Tongue (tissue), 2 donors: ENCODE results near the gene ACAA1. TPM values are rescaled to one million over a fixed set of nuclear protein-coding genes. Genes with fewer than 3 reads are reported as not detected.

Experiments used
- small RNA-seq: library from RNA; depleted of rRNA; stranded (forward); fragments of <200 nt; gene quantifications from one replicate; pipeline ENCODE3, GENCODE V24; 2014; ENCODE audit warnings: low replicate concordance
- total RNA-seq: library from RNA; depleted of rRNA; stranded (reverse); fragments of >200 nt; gene quantifications from one replicate; pipeline ENCODE4 v1.2.3, GENCODE V29; 2014

ACAA1 gene
- total RNA-seq, 1 donor from 2014 or later, result 42.0 TPM

Small RNAs within 50 kb of the gene (small RNA-seq; reads per million reads assigned to genes)
- not detected for gene RF00019

Other genes starting within 250 kb of the ACAA1 start
- gene VILL, start 146.3 kb downstream of the ACAA1 start, total RNA-seq, result 7.0 TPM
- gene PLCD1, start 107.5 kb downstream of the ACAA1 start, total RNA-seq, result 24.3 TPM
- 0.10 TPM for gene DLEC1, start 97.9 kb downstream of the ACAA1 start, total RNA-seq
- 14.1 TPM for gene MYD88, start 1.5 kb upstream of the ACAA1 start, total RNA-seq
- 43.6 TPM for gene OXSR1, start 28.4 kb upstream of the ACAA1 start, total RNA-seq
- 0.51 TPM for gene SLC22A13, start 128.7 kb upstream of the ACAA1 start, total RNA-seq
- gene SLC22A14, start 145.2 kb upstream of the ACAA1 start, total RNA-seq, result not detected
- 3.6 TPM for gene XYLB, start 209.7 kb upstream of the ACAA1 start, total RNA-seq